Measurements from ENCODE around the gene ATG2A. TPM values are rescaled to one million over a fixed set of nuclear protein-coding genes. Genes with fewer than 3 reads are reported as not detected.
A peak's percentile ranks its signal among the peaks of the same experiment; 100 is the strongest.

The ATG2A gene
- total and polyA plus RNA-seq, 9 of the 15 experiments (the other 6 are each of a cell fraction or from before 2014, with no cell fraction given): 0.25 to 45.9 (median 5.2) TPM

DNA sequence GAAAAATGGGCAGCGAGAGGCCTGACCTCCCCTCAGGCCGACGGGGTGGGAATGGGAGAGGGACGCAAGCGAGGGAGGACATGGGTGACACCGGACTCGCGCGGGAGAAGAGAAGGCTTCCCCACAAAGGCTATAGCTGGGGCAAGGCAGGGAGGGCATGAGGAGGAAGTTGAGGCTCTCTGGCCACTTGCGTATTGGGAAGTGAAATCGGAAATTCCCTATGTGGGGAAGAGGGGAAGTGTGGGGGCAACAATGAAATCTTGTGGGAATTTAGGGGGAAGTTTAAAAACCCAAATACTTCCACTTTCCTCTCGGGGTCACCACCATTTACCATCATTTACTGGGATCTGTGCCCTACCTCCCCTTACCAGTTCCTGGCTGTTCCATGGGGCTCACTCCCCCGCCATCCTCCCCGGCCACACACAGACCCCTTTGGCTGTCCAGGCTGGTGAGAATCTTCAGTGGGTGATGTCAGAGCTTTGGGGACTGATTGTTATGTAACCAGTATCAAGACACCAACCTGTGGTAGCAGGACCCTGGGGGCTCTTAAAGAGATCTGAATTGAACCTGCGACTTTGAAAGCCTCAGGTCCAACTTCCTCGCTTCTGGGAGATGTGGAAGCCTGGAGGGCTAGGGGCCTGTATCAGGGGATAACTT is 37.6 kb downstream of the ATG2A start (continued):
- TF ChIP-seq, protein P1, sequence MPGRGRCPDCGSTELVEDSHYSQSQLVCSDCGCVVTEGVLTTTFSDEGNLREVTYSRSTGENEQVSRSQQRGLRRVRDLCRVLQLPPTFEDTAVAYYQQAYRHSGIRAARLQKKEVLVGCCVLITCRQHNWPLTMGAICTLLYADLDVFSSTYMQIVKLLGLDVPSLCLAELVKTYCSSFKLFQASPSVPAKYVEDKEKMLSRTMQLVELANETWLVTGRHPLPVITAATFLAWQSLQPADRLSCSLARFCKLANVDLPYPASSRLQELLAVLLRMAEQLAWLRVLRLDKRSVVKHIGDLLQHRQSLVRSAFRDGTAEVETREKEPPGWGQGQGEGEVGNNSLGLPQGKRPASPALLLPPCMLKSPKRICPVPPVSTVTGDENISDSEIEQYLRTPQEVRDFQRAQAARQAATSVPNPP (IDR thresholded peaks at IDR 0.05; ENCODE audit: borderline replicate concordance, insufficient read depth, insufficient read length): no peak
- TF ChIP-seq CREBBP (IDR thresholded peaks at IDR 0.05; ENCODE audit: low read depth, low read length) (no peak), ZNF12 (CRISPR knock-in tag; IDR thresholded peaks at IDR 0.05) (no peak), PTBP1 (IDR thresholded peaks at IDR 0.05; ENCODE audit: low read depth, low read length) (no peak), ZNF436 (CRISPR knock-in tag; IDR thresholded peaks at IDR 0.05) (no peak), TARDBP (IDR thresholded peaks at IDR 0.05) (no peak), STAG1 (CRISPR knock-in tag; IDR thresholded peaks at IDR 0.05; ENCODE audit: borderline replicate concordance) (no peak), ZNF395 (CRISPR knock-in tag; IDR thresholded peaks at IDR 0.05) (no peak), SFPQ (IDR thresholded peaks at IDR 0.05; ENCODE audit: low read depth, low read length) (no peak), OTX1 (CRISPR knock-in tag; IDR thresholded peaks at IDR 0.05) (no peak), XRCC4 (IDR thresholded peaks at IDR 0.05; ENCODE audit: extremely low read depth, insufficient read depth, insufficient read length) (no peak), NR2F6 (CRISPR knock-in tag; IDR thresholded peaks at IDR 0.05) (no peak)
- TF ChIP-seq, protein P2, sequence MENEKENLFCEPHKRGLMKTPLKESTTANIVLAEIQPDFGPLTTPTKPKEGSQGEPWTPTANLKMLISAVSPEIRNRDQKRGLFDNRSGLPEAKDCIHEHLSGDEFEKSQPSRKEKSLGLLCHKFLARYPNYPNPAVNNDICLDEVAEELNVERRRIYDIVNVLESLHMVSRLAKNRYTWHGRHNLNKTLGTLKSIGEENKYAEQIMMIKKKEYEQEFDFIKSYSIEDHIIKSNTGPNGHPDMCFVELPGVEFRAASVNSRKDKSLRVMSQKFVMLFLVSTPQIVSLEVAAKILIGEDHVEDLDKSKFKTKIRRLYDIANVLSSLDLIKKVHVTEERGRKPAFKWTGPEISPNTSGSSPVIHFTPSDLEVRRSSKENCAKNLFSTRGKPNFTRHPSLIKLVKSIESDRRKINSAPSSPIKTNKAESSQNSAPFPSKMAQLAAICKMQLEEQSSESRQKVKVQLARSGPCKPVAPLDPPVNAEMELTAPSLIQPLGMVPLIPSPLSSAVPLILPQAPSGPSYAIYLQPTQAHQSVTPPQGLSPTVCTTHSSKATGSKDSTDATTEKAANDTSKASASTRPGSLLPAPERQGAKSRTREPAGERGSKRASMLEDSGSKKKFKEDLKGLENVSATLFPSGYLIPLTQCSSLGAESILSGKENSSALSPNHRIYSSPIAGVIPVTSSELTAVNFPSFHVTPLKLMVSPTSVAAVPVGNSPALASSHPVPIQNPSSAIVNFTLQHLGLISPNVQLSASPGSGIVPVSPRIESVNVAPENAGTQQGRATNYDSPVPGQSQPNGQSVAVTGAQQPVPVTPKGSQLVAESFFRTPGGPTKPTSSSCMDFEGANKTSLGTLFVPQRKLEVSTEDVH (IDR thresholded peaks at IDR 0.05; ENCODE audit: low read depth, partially characterized antibody): peak; percentile 11
- TF ChIP-seq, protein P3, sequence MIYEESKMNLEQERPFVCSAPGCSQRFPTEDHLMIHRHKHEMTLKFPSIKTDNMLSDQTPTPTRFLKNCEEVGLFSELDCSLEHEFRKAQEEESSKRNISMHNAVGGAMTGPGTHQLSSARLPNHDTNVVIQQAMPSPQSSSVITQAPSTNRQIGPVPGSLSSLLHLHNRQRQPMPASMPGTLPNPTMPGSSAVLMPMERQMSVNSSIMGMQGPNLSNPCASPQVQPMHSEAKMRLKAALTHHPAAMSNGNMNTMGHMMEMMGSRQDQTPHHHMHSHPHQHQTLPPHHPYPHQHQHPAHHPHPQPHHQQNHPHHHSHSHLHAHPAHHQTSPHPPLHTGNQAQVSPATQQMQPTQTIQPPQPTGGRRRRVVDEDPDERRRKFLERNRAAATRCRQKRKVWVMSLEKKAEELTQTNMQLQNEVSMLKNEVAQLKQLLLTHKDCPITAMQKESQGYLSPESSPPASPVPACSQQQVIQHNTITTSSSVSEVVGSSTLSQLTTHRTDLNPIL (CRISPR knock-in tag; IDR thresholded peaks at IDR 0.05): no peak

All from K562 (cell line).